Upper lobe of left lung (tissue), 4 donors: ENCODE measurements around the gene SNX30.

Experiments used
- EP300 ChIP-seq, 4 donors: sonication (generic); formaldehyde crosslinking; IDR thresholded peaks; one replicate each; pipeline ENCODE4 v1.5.1; 2017; ENCODE audit warnings: antibody characterized with exemption in 4 of 4, control low read depth in 2 of 4
- POLR2A ChIP-seq, 4 donors: fragments of 450-650 bp; IDR thresholded peaks; one replicate each; pipeline ENCODE4 v1.5.1; 2016 to 2017; ENCODE audit warnings: antibody characterized with exemption in 4 of 4, mild to moderate bottlenecking in 2 of 4
- POLR2AphosphoS5 ChIP-seq, 2 donors: sonication (generic); formaldehyde crosslinking; IDR thresholded peaks; one replicate each; pipeline ENCODE4 v1.5.1; 2017; ENCODE audit warnings: antibody characterized with exemption in 2 of 2
- TF ChIP-seq, protein P1 (sequence below), 6 experiments: fragments of 450-650 bp in 4 of 6; fragments of 200-600 bp in 2 of 6; sonication (generic) in 2 of 6; IDR thresholded peaks; one replicate each; pipeline ENCODE4 v1.5.1; 2016 to 2019; ENCODE audit warnings: antibody characterized with exemption in 6 of 6

DNA sequence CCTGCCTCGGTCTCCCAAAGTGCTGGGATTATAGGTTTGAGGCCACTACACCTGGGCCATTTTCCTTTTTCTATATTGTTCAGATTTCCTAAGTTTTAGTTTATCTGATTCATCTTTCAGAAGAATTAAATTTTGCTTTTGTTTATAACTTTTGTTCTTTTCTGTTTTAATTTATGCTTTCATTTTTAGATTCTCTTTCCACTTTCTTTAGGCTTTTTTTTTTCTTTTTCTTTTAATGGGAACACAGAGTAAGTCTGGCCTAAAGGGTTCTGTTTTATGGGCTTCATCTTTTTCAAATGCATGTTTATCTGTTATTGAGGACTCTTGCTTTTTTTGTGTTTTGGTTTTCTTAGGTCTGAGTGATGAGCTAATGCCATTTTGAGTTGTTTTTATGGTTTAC lies 42.1 kb downstream of the SNX30 start:
- TF ChIP-seq, protein P1, sequence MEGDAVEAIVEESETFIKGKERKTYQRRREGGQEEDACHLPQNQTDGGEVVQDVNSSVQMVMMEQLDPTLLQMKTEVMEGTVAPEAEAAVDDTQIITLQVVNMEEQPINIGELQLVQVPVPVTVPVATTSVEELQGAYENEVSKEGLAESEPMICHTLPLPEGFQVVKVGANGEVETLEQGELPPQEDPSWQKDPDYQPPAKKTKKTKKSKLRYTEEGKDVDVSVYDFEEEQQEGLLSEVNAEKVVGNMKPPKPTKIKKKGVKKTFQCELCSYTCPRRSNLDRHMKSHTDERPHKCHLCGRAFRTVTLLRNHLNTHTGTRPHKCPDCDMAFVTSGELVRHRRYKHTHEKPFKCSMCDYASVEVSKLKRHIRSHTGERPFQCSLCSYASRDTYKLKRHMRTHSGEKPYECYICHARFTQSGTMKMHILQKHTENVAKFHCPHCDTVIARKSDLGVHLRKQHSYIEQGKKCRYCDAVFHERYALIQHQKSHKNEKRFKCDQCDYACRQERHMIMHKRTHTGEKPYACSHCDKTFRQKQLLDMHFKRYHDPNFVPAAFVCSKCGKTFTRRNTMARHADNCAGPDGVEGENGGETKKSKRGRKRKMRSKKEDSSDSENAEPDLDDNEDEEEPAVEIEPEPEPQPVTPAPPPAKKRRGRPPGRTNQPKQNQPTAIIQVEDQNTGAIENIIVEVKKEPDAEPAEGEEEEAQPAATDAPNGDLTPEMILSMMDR (IDR thresholded peaks at IDR 0.05) = no peak
- TF ChIP-seq POLR2A (IDR thresholded peaks at IDR 0.05) = no peak
- no peak for TF ChIP-seq POLR2AphosphoS5 (IDR thresholded peaks at IDR 0.05)
- TF ChIP-seq EP300 (IDR thresholded peaks at IDR 0.05) = no peak
